Neural cell (in vitro differentiated cells): ENCODE data around the gene RXFP4. TPM values are rescaled to one million over a fixed set of nuclear protein-coding genes. Genes with fewer than 3 reads are reported as not detected.

Experiments used
- H2AFZ ChIP-seq: fragments of 200-600, 300-800 bp; sonication (generic), shearing (Covaris generic); 2 replicates; pipeline ENCODE4 v1.6.0; 2014; ENCODE audit warnings: low read depth, mild to moderate bottlenecking, antibody characterized with exemption, low read length, moderate library complexity
- H3F3A ChIP-seq: fragments of 200-600 bp; shearing (Covaris generic); 2 replicates; pipeline ENCODE4 v1.6.1; 2016; ENCODE audit warnings: mild to moderate bottlenecking, moderate library complexity, mixed read lengths, antibody characterized with exemption, low read length; ENCODE audit not compliant: insufficient read depth, poor library complexity, severe bottlenecking
- H3K27ac ChIP-seq: fragments of 200-600, 300-800 bp; sonication (generic), shearing (Covaris generic); 2 replicates; pipeline ENCODE4 v1.5.1; 2014; ENCODE audit warnings: mild to moderate bottlenecking, low read length, moderate library complexity
- H3K27me3 ChIP-seq: fragments of 300-800, 200-600 bp; sonication (generic), shearing (Covaris generic); 2 replicates; pipeline ENCODE4 v1.6.0; 2014; ENCODE audit warnings: mild to moderate bottlenecking, low read depth, low read length, moderate library complexity; ENCODE audit not compliant: insufficient read depth
- H3K36me3 ChIP-seq: fragments of 300-800, 200-600 bp; sonication (generic), shearing (Covaris generic); 2 replicates; pipeline ENCODE4 v1.5.1; 2014; ENCODE audit warnings: mild to moderate bottlenecking, antibody characterized with exemption, low read length, moderate library complexity; ENCODE audit not compliant: insufficient read depth
- H3K4me2 ChIP-seq: fragments of 300-800, 200-600 bp; sonication (generic), shearing (Covaris generic); 2 replicates; pipeline ENCODE4 v1.6.0; 2014; ENCODE audit warnings: mild to moderate bottlenecking, low read length
- H3K4me3 ChIP-seq: fragments of 300-800, 200-600 bp; sonication (generic), shearing (Covaris generic); 2 replicates; pipeline ENCODE4 v1.5.1; 2014; ENCODE audit warnings: mild to moderate bottlenecking, low read length, moderate library complexity
- H3K79me2 ChIP-seq: fragments of 200-600 bp; shearing (Covaris generic); replicated peaks from 2 replicates; pipeline ENCODE4 v1.6.0; 2014; ENCODE audit warnings: mild to moderate bottlenecking, low read length, moderate library complexity; ENCODE audit not compliant: insufficient read depth
- H3K9ac ChIP-seq: fragments of 300-800, 200-600 bp; sonication (generic), shearing (Covaris generic); 2 replicates; pipeline ENCODE4 v1.6.1; 2016; ENCODE audit warnings: mild to moderate bottlenecking, low read length, mixed read lengths
- H3K9me2 ChIP-seq: fragments of 200-600 bp; shearing (Covaris generic); 2 replicates; pipeline ENCODE4 v1.6.1; 2016; ENCODE audit warnings: mild to moderate bottlenecking, low read length, mixed read lengths; ENCODE audit not compliant: insufficient read depth
- H3K9me3 ChIP-seq: fragments of 200-600, 300-800 bp; sonication (generic), shearing (Covaris generic); 2 replicates; pipeline ENCODE4 v1.6.1; 2016; ENCODE audit warnings: mild to moderate bottlenecking, mixed run types, low read length, moderate library complexity, mixed read lengths
- H4K20me1 ChIP-seq: fragments of 200-600 bp; shearing (Covaris generic); 2 replicates; pipeline ENCODE4 v1.6.1; 2016; ENCODE audit warnings: mild to moderate bottlenecking, mixed run types; ENCODE audit not compliant: insufficient read depth
- CTCF ChIP-seq: fragments of 450-650 bp; IDR thresholded peaks from 2 replicates; pipeline ENCODE4 v1.5.1; 2014; ENCODE audit warnings: antibody characterized with exemption, mild to moderate bottlenecking, moderate library complexity; ENCODE audit not compliant: poor library complexity, severe bottlenecking
- EP300 ChIP-seq: fragments of 450-650 bp; conservative IDR thresholded peaks from 2 replicates; pipeline ENCODE4 v1.6.1; 2014; ENCODE audit warnings: antibody characterized with exemption, mild to moderate bottlenecking, moderate library complexity; ENCODE audit not compliant: poor library complexity, severe bottlenecking
- EZH2 ChIP-seq: fragments of 200-600, 300-800 bp; shearing (Covaris generic), sonication (generic); IDR thresholded peaks from 2 replicates; pipeline ENCODE4 v1.6.1; 2014; ENCODE audit warnings: antibody characterized with exemption, low read length, borderline replicate concordance, mild to moderate bottlenecking; ENCODE audit not compliant: insufficient read depth, poor library complexity, severe bottlenecking
- MXI1 ChIP-seq: fragments of 450-650 bp; conservative IDR thresholded peaks from 2 replicates; pipeline ENCODE4 v1.6.1; 2014; ENCODE audit warnings: antibody characterized with exemption, mild to moderate bottlenecking; ENCODE audit not compliant: poor library complexity, severe bottlenecking
- POLR2AphosphoS5 ChIP-seq: IDR thresholded peaks from 2 replicates; pipeline ENCODE4 v1.6.1; 2012
- RAD21 ChIP-seq: fragments of 450-650 bp; conservative IDR thresholded peaks from 2 replicates; pipeline ENCODE4 v1.6.1; 2014; ENCODE audit warnings: antibody characterized with exemption, mild to moderate bottlenecking, moderate library complexity
- REST ChIP-seq: IDR thresholded peaks from 2 replicates; pipeline ENCODE4 v1.6.1; 2012; ENCODE audit warnings: borderline replicate concordance
- SMC3 ChIP-seq: fragments of 450-650 bp; conservative IDR thresholded peaks from 2 replicates; pipeline ENCODE4 v1.6.1; 2014; ENCODE audit warnings: antibody characterized with exemption, mild to moderate bottlenecking, moderate library complexity; ENCODE audit not compliant: poor library complexity
- TAF1 ChIP-seq: IDR thresholded peaks from 2 replicates; pipeline ENCODE4 v1.6.1; 2012; ENCODE audit warnings: low read depth
- polyA plus RNA-seq: library from polyadenylated mRNA; depleted of rRNA; stranded (reverse); fragments of >200 nt; gene quantifications from 2 replicates; pipeline ENCODE4 v1.2.3, GENCODE V29; 2014

RXFP4 gene
- polyA plus RNA-seq, 1 donor from 2014 or later: not detected

- H3K4me2 ChIP-seq: no peak overlapping the region
Measured at GRCh38 chr1:155947741-155948140, 6.3 kb downstream of the RXFP4 start.

GRCh38 chr1:155950829-155951228 is 9.4 kb downstream of the RXFP4 start:
- no peak overlapping the region for H3K27ac ChIP-seq
- H3K9me3 ChIP-seq: no peaks in the 10 kb centered on the region
- no peaks in the 10 kb centered on the region for H3K9me2 ChIP-seq
- no peak overlapping the region for H3K4me3 ChIP-seq
- TF ChIP-seq EZH2 (no peak), TAF1 (no peak), EP300 (no peak), SMC3 (no peak)
- H4K20me1 ChIP-seq: no peaks in the 10 kb centered on the region
- peaks cover 12% of the 10 kb centered on the region for H3K36me3 ChIP-seq
- H3K4me2 ChIP-seq: no peak overlapping the region
- no peak overlapping the region for H3K9ac ChIP-seq
- no peak overlapping the region for H2AFZ ChIP-seq
- no peaks in the 10 kb centered on the region for H3K27me3 ChIP-seq
- H3K79me2 ChIP-seq: no peaks in the 10 kb centered on the region
- no peaks in the 10 kb centered on the region for H3F3A ChIP-seq

More at GRCh38 chr1:155947741-155948140, 6.3 kb downstream of the RXFP4 start:
- TF ChIP-seq POLR2AphosphoS5 (no peak), CTCF (no peak), EP300 (no peak), REST (no peak), SMC3 (no peak), RAD21 (no peak), EZH2 (no peak), TAF1 (no peak), MXI1 (no peak)
- H3K27me3 ChIP-seq: no peaks in the 10 kb centered on the region
- no peaks in the 10 kb centered on the region for H3F3A ChIP-seq
- no peak overlapping the region for H3K9ac ChIP-seq
- H2AFZ ChIP-seq: no peak overlapping the region
- H3K4me3 ChIP-seq: no peak overlapping the region
- no peaks in the 10 kb centered on the region for H4K20me1 ChIP-seq
- H3K79me2 ChIP-seq: no peaks in the 10 kb centered on the region
- no peaks in the 10 kb centered on the region for H3K9me3 ChIP-seq
- H3K9me2 ChIP-seq: no peaks in the 10 kb centered on the region
- peaks cover 7% of the 10 kb centered on the region for H3K36me3 ChIP-seq
- no peak overlapping the region for H3K27ac ChIP-seq
